ENCODE measurements around the gene STXBP4.

DNA sequence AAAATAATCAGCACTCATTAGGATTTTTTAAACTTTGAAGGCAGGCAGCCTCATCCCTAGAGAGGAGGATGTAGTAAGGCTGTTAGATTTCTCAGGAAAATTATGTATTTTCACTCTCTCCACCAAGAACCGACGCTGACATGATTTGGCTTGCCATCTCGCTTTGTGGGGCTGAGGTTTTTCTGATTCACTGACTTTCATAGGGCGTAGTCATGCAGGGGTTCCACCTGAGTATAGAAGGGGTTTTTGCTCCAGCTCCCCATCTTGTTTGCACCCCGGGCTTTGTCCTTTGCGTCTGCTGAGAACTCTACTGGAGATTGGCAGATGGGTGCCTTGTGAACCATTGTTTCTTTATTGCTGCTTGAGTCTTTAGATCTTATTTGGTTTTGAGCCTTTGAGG is 47.7 kb upstream of the STXBP4 start:
- TF ChIP-seq, protein P1, sequence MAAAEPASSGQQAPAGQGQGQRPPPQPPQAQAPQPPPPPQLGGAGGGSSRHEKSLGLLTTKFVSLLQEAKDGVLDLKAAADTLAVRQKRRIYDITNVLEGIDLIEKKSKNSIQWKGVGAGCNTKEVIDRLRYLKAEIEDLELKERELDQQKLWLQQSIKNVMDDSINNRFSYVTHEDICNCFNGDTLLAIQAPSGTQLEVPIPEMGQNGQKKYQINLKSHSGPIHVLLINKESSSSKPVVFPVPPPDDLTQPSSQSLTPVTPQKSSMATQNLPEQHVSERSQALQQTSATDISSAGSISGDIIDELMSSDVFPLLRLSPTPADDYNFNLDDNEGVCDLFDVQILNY (CRISPR knock-in tag; IDR thresholded peaks at IDR 0.05), result no peak
- TF ChIP-seq MYBL2 (CRISPR knock-in tag; IDR thresholded peaks at IDR 0.05) (no peak), TP53 (CRISPR knock-in tag; IDR thresholded peaks at IDR 0.05) (no peak), HMGA2 (CRISPR knock-in tag; IDR thresholded peaks at IDR 0.05) (no peak), RORB (CRISPR knock-in tag; IDR thresholded peaks at IDR 0.05) (no peak)
- TF ChIP-seq, protein P2, sequence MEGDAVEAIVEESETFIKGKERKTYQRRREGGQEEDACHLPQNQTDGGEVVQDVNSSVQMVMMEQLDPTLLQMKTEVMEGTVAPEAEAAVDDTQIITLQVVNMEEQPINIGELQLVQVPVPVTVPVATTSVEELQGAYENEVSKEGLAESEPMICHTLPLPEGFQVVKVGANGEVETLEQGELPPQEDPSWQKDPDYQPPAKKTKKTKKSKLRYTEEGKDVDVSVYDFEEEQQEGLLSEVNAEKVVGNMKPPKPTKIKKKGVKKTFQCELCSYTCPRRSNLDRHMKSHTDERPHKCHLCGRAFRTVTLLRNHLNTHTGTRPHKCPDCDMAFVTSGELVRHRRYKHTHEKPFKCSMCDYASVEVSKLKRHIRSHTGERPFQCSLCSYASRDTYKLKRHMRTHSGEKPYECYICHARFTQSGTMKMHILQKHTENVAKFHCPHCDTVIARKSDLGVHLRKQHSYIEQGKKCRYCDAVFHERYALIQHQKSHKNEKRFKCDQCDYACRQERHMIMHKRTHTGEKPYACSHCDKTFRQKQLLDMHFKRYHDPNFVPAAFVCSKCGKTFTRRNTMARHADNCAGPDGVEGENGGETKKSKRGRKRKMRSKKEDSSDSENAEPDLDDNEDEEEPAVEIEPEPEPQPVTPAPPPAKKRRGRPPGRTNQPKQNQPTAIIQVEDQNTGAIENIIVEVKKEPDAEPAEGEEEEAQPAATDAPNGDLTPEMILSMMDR (IDR thresholded peaks at IDR 0.05), result no peak
- TF ChIP-seq, protein P3, sequence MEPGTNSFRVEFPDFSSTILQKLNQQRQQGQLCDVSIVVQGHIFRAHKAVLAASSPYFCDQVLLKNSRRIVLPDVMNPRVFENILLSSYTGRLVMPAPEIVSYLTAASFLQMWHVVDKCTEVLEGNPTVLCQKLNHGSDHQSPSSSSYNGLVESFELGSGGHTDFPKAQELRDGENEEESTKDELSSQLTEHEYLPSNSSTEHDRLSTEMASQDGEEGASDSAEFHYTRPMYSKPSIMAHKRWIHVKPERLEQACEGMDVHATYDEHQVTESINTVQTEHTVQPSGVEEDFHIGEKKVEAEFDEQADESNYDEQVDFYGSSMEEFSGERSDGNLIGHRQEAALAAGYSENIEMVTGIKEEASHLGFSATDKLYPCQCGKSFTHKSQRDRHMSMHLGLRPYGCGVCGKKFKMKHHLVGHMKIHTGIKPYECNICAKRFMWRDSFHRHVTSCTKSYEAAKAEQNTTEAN (CRISPR knock-in tag; IDR thresholded peaks at IDR 0.05), result no peak
- TF ChIP-seq, protein P4, sequence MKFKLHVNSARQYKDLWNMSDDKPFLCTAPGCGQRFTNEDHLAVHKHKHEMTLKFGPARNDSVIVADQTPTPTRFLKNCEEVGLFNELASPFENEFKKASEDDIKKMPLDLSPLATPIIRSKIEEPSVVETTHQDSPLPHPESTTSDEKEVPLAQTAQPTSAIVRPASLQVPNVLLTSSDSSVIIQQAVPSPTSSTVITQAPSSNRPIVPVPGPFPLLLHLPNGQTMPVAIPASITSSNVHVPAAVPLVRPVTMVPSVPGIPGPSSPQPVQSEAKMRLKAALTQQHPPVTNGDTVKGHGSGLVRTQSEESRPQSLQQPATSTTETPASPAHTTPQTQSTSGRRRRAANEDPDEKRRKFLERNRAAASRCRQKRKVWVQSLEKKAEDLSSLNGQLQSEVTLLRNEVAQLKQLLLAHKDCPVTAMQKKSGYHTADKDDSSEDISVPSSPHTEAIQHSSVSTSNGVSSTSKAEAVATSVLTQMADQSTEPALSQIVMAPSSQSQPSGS (CRISPR knock-in tag; IDR thresholded peaks at IDR 0.05; ENCODE audit: borderline replicate concordance, low read depth), result no peak
- TF ChIP-seq, protein P5, sequence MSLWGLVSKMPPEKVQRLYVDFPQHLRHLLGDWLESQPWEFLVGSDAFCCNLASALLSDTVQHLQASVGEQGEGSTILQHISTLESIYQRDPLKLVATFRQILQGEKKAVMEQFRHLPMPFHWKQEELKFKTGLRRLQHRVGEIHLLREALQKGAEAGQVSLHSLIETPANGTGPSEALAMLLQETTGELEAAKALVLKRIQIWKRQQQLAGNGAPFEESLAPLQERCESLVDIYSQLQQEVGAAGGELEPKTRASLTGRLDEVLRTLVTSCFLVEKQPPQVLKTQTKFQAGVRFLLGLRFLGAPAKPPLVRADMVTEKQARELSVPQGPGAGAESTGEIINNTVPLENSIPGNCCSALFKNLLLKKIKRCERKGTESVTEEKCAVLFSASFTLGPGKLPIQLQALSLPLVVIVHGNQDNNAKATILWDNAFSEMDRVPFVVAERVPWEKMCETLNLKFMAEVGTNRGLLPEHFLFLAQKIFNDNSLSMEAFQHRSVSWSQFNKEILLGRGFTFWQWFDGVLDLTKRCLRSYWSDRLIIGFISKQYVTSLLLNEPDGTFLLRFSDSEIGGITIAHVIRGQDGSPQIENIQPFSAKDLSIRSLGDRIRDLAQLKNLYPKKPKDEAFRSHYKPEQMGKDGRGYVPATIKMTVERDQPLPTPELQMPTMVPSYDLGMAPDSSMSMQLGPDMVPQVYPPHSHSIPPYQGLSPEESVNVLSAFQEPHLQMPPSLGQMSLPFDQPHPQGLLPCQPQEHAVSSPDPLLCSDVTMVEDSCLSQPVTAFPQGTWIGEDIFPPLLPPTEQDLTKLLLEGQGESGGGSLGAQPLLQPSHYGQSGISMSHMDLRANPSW (CRISPR knock-in tag; conservative IDR thresholded peaks at IDR 0.05; ENCODE audit: low read depth), result no peak

Data from WTC11 (cell line).